GM23338 (cell line): ENCODE results near the gene GRIP2. TPM values are rescaled to one million over a fixed set of nuclear protein-coding genes. Genes with fewer than 3 reads are reported as not detected.

Experiments used
- ATAC-seq: fragments of 200-7000 bp; cut with Tn5 transposase; 3 replicates; pipeline ENCODE4 v1.9.1; 2020
- DNase-seq: peaks from one replicate; pipeline ENCODE4 v3.0.0-alpha.2; 2015; ENCODE audit warnings: low spot score
- H2AFZ ChIP-seq: fragments of 200-600 bp; sonication (generic); 2 replicates; pipeline ENCODE4 v1.8.0; 2016; ENCODE audit warnings: antibody characterized with exemption, mild to moderate bottlenecking, moderate library complexity
- H3F3A ChIP-seq: fragments of 200-600 bp; sonication (generic); replicated peaks from 2 replicates; pipeline ENCODE4 v1.8.0; 2017; ENCODE audit warnings: antibody characterized with exemption, mixed run types, low read depth
- H3K27ac ChIP-seq: fragments of 200-600 bp; sonication (generic); 2 replicates; pipeline ENCODE4 v1.6.1; 2016; ENCODE audit warnings: low read depth
- H3K27me3 ChIP-seq: fragments of 200-600 bp; sonication (generic); 2 replicates; pipeline ENCODE4 v1.8.0; 2016; ENCODE audit warnings: mild to moderate bottlenecking, mixed run types, moderate library complexity; ENCODE audit not compliant: insufficient read depth
- H3K36me3 ChIP-seq: fragments of 200-600 bp; sonication (generic); 2 replicates; pipeline ENCODE4 v1.8.0; 2016; ENCODE audit warnings: mild to moderate bottlenecking; ENCODE audit not compliant: insufficient read depth
- H3K4me1 ChIP-seq: fragments of 200-600 bp; sonication (generic); 2 replicates; pipeline ENCODE4 v1.8.0; 2016; ENCODE audit warnings: mild to moderate bottlenecking, moderate library complexity; ENCODE audit not compliant: insufficient read depth
- H3K4me2 ChIP-seq: fragments of 200-600 bp; sonication (generic); 2 replicates; pipeline ENCODE4 v1.7.1; 2017; ENCODE audit warnings: mixed run types
- H3K4me3 ChIP-seq: fragments of 200-600 bp; sonication (generic); 2 replicates; pipeline ENCODE4 v1.6.1; 2016; ENCODE audit warnings: mixed run types
- H3K79me2 ChIP-seq: fragments of 200-600 bp; sonication (generic); replicated peaks from 2 replicates; pipeline ENCODE4 v1.8.0; 2017; ENCODE audit warnings: mild to moderate bottlenecking; ENCODE audit not compliant: insufficient read depth
- H3K9me2 ChIP-seq: fragments of 200-600 bp; sonication (generic); 2 replicates; pipeline ENCODE4 v1.8.0; 2017; ENCODE audit not compliant: insufficient read depth
- H4K20me1 ChIP-seq: fragments of 200-600 bp; sonication (generic); replicated peaks from 2 replicates; pipeline ENCODE4 v1.8.0; 2017; ENCODE audit warnings: mild to moderate bottlenecking; ENCODE audit not compliant: insufficient read depth
- H3K27ac Mint-ChIP-seq: 2 replicates; pipeline ENCODE4 v1.8.0; 2020; ENCODE audit warnings: inconsistent platforms, mild to moderate bottlenecking, moderate library complexity, mixed read lengths
- H3K27me3 Mint-ChIP-seq: 3 replicates; pipeline ENCODE4 v1.8.0; 2022; ENCODE audit warnings: low read depth, mild to moderate bottlenecking, moderate library complexity, mixed read lengths, inconsistent platforms; ENCODE audit not compliant: insufficient read depth, poor library complexity
- H3K36me3 Mint-ChIP-seq: 3 replicates; pipeline ENCODE4 v1.8.0; 2021; ENCODE audit warnings: low read depth, mild to moderate bottlenecking, inconsistent platforms, moderate library complexity, mixed read lengths
- H3K4me1 Mint-ChIP-seq: 3 replicates; pipeline ENCODE4 v1.8.0; 2020; ENCODE audit warnings: mild to moderate bottlenecking, inconsistent platforms, mixed read lengths
- H3K4me3 Mint-ChIP-seq: 3 replicates; pipeline ENCODE4 v1.8.0; 2021; ENCODE audit warnings: moderate library complexity, mild to moderate bottlenecking, inconsistent platforms, mixed read lengths
- H3K9me3 Mint-ChIP-seq: 3 replicates; pipeline ENCODE4 v1.8.0; 2020; ENCODE audit warnings: moderate library complexity, mild to moderate bottlenecking, inconsistent platforms, mixed read lengths
- CREB1 ChIP-seq: fragments of 250-450 bp; sonication (Bioruptor Pico); IDR thresholded peaks from 2 replicates; pipeline ENCODE4 v1.5.0; 2020; ENCODE audit warnings: low read depth, mild to moderate bottlenecking, moderate library complexity
- EZH2 ChIP-seq: fragments of 200-600 bp; sonication (generic); IDR thresholded peaks from one replicate; pipeline ENCODE4 v1.8.0; 2017; ENCODE audit warnings: antibody characterized with exemption, mild to moderate bottlenecking, low read depth; ENCODE audit not compliant: unreplicated experiment
- EZH2phosphoT487 ChIP-seq: fragments of 200-600 bp; sonication (generic); IDR thresholded peaks from one replicate; pipeline ENCODE4 v1.8.1; 2018; ENCODE audit warnings: antibody characterized with exemption; ENCODE audit not compliant: unreplicated experiment
- JUNB ChIP-seq: IDR thresholded peaks from one replicate; pipeline ENCODE4 v1.6.1; 2016; ENCODE audit warnings: antibody characterized with exemption; ENCODE audit not compliant: unreplicated experiment
- NANOG ChIP-seq: IDR thresholded peaks from 2 replicates; pipeline ENCODE4 v1.6.1; 2016; ENCODE audit warnings: antibody characterized with exemption, borderline replicate concordance
- STAT1 ChIP-seq: IDR thresholded peaks from one replicate; pipeline ENCODE4 v1.6.1; 2016; ENCODE audit warnings: antibody characterized with exemption; ENCODE audit not compliant: unreplicated experiment
- ZNF114 ChIP-seq: fragments of 250-450 bp; sonication (Bioruptor Pico); IDR thresholded peaks from 2 replicates; pipeline ENCODE4 v1.5.0; 2020; ENCODE audit warnings: mild to moderate bottlenecking, moderate library complexity
- ZNF331 ChIP-seq: fragments of 250-450 bp; sonication (Bioruptor Pico); IDR thresholded peaks from 2 replicates; pipeline ENCODE4 v1.5.0; 2020; ENCODE audit warnings: low read depth, mild to moderate bottlenecking, moderate library complexity
- polyA plus RNA-seq: library from polyadenylated mRNA; unstranded; fragments of >200 nt; fragmentation: Nextera tagmentation; extraction: Ambion mirVana; gene quantifications from 2 replicates; pipeline ENCODE4 v1.2.1, GENCODE V29; 2016
- total RNA-seq: library from RNA; depleted of rRNA; stranded (reverse); fragments of >200 nt; shearing (Covaris generic); gene quantifications from 2 replicates; pipeline ENCODE4 v1.2.3, GENCODE V29; 2014
- TF ChIP-seq, protein P1 (sequence below): IDR thresholded peaks from 2 replicates; pipeline ENCODE4 v1.6.1; 2016; ENCODE audit warnings: antibody characterized with exemption
- TF ChIP-seq, protein P2 (sequence below): IDR thresholded peaks from one replicate; pipeline ENCODE4 v1.6.1; 2018; ENCODE audit warnings: antibody characterized with exemption; ENCODE audit not compliant: unreplicated experiment
- TF ChIP-seq, protein P3 (sequence below): fragments of 250-450 bp; sonication (Bioruptor Pico); IDR thresholded peaks from 2 replicates; pipeline ENCODE4 v1.5.0; 2020; ENCODE audit warnings: mild to moderate bottlenecking, moderate library complexity
- TF ChIP-seq, protein P4 (sequence below), 2 experiments: fragments of 200-600 bp in 1 of 2; sonication (generic) in 1 of 2; conservative IDR thresholded peaks; 2 replicates each; pipeline versions ENCODE4 v1.5.1 to v1.6.1; 2016 to 2017; ENCODE audit warnings: antibody characterized with exemption in 2 of 2, low read depth in 2 of 2, mild to moderate bottlenecking in 2 of 2, moderate library complexity in 1 of 2

Gene GRIP2
- total and polyA plus RNA-seq, 2 experiments from 2014 or later, result 3.6 to 5.8 TPM

DNA sequence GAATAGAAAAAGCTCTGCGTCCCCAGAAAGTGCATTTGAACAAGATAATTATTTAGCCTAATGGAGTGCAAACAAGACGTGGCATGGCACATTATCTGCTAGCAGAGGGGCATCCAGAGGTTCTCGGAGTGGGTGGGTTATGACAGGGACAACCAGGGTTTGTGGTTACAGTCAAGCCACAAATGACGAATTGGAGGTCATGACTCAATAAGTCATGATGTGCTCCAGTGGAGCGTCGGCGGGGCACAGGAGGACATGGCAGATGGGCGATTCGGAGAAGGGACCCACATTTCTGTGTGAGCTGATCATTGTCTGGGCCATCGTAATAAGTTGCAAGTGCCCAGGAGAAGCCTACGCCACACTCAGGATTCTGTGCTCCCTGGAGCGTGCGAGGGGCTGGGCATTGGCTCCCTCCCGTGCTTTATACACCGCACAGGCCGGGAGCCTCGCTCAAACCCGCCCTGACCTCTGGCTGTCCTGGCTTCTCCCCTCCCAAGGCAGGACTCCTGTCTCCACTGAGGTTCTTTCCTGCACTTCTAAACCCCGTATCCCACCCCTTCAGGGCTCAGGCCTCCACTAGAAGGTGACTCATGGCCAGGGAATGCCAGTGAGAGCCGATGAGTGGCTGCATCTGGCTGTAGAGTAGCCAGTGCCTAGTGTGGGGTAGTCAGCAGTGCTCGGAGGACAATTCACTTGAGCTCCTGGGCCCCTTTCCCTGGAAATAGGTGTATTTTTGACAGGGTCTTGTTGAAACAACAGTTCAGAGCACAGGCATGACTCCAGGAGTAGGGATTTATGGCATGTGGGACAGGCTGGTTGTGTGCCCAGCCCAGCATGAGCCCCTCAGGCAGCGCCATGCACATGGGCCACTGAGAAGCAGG, 67.4 kb downstream of the GRIP2 start (continued):
- TF ChIP-seq, protein P1, sequence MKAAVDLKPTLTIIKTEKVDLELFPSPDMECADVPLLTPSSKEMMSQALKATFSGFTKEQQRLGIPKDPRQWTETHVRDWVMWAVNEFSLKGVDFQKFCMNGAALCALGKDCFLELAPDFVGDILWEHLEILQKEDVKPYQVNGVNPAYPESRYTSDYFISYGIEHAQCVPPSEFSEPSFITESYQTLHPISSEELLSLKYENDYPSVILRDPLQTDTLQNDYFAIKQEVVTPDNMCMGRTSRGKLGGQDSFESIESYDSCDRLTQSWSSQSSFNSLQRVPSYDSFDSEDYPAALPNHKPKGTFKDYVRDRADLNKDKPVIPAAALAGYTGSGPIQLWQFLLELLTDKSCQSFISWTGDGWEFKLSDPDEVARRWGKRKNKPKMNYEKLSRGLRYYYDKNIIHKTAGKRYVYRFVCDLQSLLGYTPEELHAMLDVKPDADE, result no peak

DNA sequence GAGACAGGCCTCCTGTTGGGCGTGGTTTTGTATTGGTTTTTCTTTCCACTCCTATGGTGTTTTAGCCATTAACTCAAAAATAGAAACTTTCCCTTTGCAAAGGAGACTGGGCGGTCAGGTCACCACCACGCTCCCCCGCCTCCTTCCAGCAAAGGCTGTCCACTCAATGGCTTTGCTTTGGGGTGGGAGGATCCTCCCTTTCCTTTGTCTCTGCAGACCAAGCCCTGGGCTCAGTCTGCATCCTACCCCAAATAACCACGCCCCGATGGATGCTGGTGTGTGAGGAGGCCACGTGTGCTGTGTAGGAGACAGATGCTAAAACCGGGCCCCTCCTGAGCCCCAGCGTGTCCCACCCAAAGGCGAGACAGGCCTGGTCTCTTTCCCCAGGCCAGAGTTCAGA, 68.5 kb downstream of the GRIP2 start:
- H3K27me3 Mint-ChIP-seq, result peaks cover 1% of the 10 kb centered on the region
- Histone ChIP-seq H3K27me3 (no peaks in the 10 kb centered on the region), H3K36me3 (peaks cover 26% of the 10 kb centered on the region), H3K4me2 (no peak overlapping the region), H3K4me1 (no peaks in the 10 kb centered on the region), H3K79me2 (no peaks in the 10 kb centered on the region), H3F3A (0 out of 2 replicates have a peak, but pooled peaks cover 3% of the 10 kb centered on the region), H3K9me2 (no peaks in the 10 kb centered on the region), H3K4me3 (no peak overlapping the region), H2AFZ (no peak overlapping the region), H4K20me1 (peaks cover 4% of the 10 kb centered on the region), H3K27ac (no peak overlapping the region)
- H3K9me3 Mint-ChIP-seq, result no peaks in the 10 kb centered on the region
- ATAC-seq (no peak), DNase-seq (no peak)
- H3K4me3 Mint-ChIP-seq, result no peak overlapping the region
- peaks cover 49% of the 10 kb centered on the region for H3K36me3 Mint-ChIP-seq
- peaks cover 8% of the 10 kb centered on the region for H3K4me1 Mint-ChIP-seq
- no peak overlapping the region for H3K27ac Mint-ChIP-seq
- TF ChIP-seq JUNB (no peak), ZNF331 (CRISPR knock-in tag) (no peak), STAT1 (no peak), EZH2 (no peak), CREB1 (CRISPR knock-in tag) (no peak), NANOG (no peak), ZNF114 (CRISPR knock-in tag) (no peak), EZH2phosphoT487 (no peak)
- TF ChIP-seq, protein P2, sequence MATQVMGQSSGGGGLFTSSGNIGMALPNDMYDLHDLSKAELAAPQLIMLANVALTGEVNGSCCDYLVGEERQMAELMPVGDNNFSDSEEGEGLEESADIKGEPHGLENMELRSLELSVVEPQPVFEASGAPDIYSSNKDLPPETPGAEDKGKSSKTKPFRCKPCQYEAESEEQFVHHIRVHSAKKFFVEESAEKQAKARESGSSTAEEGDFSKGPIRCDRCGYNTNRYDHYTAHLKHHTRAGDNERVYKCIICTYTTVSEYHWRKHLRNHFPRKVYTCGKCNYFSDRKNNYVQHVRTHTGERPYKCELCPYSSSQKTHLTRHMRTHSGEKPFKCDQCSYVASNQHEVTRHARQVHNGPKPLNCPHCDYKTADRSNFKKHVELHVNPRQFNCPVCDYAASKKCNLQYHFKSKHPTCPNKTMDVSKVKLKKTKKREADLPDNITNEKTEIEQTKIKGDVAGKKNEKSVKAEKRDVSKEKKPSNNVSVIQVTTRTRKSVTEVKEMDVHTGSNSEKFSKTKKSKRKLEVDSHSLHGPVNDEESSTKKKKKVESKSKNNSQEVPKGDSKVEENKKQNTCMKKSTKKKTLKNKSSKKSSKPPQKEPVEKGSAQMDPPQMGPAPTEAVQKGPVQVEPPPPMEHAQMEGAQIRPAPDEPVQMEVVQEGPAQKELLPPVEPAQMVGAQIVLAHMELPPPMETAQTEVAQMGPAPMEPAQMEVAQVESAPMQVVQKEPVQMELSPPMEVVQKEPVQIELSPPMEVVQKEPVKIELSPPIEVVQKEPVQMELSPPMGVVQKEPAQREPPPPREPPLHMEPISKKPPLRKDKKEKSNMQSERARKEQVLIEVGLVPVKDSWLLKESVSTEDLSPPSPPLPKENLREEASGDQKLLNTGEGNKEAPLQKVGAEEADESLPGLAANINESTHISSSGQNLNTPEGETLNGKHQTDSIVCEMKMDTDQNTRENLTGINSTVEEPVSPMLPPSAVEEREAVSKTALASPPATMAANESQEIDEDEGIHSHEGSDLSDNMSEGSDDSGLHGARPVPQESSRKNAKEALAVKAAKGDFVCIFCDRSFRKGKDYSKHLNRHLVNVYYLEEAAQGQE, result no peak
- TF ChIP-seq, protein P3, sequence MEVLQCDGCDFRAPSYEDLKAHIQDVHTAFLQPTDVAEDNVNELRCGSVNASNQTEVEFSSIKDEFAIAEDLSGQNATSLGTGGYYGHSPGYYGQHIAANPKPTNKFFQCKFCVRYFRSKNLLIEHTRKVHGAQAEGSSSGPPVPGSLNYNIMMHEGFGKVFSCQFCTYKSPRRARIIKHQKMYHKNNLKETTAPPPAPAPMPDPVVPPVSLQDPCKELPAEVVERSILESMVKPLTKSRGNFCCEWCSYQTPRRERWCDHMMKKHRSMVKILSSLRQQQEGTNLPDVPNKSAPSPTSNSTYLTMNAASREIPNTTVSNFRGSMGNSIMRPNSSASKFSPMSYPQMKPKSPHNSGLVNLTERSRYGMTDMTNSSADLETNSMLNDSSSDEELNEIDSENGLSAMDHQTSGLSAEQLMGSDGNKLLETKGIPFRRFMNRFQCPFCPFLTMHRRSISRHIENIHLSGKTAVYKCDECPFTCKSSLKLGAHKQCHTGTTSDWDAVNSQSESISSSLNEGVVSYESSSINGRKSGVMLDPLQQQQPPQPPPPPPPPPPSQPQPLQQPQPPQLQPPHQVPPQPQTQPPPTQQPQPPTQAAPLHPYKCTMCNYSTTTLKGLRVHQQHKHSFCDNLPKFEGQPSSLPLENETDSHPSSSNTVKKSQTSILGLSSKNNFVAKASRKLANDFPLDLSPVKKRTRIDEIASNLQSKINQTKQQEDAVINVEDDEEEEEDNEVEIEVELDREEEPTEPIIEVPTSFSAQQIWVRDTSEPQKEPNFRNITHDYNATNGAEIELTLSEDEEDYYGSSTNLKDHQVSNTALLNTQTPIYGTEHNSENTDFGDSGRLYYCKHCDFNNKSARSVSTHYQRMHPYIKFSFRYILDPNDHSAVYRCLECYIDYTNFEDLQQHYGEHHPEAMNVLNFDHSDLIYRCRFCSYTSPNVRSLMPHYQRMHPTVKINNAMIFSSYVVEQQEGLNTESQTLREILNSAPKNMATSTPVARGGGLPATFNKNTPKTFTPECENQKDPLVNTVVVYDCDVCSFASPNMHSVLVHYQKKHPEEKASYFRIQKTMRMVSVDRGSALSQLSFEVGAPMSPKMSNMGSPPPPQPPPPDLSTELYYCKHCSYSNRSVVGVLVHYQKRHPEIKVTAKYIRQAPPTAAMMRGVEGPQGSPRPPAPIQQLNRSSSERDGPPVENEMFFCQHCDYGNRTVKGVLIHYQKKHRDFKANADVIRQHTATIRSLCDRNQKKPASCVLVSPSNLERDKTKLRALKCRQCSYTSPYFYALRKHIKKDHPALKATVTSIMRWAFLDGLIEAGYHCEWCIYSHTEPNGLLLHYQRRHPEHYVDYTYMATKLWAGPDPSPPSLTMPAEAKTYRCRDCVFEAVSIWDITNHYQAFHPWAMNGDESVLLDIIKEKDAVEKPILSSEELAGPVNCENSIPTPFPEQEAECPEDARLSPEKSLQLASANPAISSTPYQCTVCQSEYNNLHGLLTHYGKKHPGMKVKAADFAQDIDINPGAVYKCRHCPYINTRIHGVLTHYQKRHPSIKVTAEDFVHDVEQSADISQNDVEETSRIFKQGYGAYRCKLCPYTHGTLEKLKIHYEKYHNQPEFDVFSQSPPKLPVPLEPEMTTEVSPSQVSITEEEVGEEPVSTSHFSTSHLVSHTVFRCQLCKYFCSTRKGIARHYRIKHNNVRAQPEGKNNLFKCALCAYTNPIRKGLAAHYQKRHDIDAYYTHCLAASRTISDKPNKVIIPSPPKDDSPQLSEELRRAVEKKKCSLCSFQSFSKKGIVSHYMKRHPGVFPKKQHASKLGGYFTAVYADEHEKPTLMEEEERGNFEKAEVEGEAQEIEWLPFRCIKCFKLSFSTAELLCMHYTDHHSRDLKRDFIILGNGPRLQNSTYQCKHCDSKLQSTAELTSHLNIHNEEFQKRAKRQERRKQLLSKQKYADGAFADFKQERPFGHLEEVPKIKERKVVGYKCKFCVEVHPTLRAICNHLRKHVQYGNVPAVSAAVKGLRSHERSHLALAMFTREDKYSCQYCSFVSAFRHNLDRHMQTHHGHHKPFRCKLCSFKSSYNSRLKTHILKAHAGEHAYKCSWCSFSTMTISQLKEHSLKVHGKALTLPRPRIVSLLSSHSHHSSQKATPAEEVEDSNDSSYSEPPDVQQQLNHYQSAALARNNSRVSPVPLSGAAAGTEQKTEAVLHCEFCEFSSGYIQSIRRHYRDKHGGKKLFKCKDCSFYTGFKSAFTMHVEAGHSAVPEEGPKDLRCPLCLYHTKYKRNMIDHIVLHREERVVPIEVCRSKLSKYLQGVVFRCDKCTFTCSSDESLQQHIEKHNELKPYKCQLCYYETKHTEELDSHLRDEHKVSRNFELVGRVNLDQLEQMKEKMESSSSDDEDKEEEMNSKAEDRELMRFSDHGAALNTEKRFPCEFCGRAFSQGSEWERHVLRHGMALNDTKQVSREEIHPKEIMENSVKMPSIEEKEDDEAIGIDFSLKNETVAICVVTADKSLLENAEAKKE (CRISPR knock-in tag), result no peak
- TF ChIP-seq, protein P4, sequence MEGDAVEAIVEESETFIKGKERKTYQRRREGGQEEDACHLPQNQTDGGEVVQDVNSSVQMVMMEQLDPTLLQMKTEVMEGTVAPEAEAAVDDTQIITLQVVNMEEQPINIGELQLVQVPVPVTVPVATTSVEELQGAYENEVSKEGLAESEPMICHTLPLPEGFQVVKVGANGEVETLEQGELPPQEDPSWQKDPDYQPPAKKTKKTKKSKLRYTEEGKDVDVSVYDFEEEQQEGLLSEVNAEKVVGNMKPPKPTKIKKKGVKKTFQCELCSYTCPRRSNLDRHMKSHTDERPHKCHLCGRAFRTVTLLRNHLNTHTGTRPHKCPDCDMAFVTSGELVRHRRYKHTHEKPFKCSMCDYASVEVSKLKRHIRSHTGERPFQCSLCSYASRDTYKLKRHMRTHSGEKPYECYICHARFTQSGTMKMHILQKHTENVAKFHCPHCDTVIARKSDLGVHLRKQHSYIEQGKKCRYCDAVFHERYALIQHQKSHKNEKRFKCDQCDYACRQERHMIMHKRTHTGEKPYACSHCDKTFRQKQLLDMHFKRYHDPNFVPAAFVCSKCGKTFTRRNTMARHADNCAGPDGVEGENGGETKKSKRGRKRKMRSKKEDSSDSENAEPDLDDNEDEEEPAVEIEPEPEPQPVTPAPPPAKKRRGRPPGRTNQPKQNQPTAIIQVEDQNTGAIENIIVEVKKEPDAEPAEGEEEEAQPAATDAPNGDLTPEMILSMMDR (conservative IDR thresholded peaks at IDR 0.05; ENCODE audit: low read depth in 2 of 2), result no peak
